GM19240 (cell line): ENCODE results near the gene DLX3.
A peak's percentile ranks its signal among the peaks of the same experiment; 100 is the strongest.

Experiments used
- DNase-seq: peaks from one replicate; pipeline ENCODE4 v3.0.0; 2011; ENCODE audit warnings: low spot score; ENCODE audit not compliant: insufficient read length

Gene DLX3

DNA sequence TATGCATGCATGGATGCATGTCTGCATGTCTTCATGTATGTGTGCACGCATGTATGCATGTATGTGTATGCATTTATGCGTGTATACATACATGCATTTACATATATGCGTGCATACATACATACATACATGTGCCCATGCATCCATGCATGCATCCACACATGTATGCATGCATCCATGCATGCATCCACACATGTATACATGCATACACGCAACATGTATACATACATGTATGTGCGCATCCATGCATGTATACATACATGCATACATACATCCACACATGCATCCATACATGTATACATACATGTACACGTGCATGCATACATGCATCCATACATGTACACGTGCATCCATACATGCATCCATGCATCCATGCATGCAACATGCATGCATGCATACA is 29.8 kb upstream of the DLX3 start:
- DNase-seq: no peak

DNA sequence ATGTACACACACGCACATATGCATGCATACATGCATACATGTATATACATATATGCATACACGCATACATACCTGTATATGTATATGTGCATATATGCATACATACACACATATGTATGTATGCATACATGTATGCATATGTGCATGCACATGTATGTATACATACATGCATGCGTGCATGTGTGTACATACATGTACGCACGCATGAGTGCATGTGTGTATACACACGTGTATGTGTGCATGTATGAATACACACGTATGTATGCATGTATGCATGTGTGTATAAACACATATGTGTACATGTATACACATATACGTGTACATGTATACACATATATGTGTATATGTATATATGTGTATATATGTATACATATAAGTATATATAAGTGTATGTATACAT is 28.5 kb upstream of the DLX3 start:
- DNase-seq: no peak

DNA sequence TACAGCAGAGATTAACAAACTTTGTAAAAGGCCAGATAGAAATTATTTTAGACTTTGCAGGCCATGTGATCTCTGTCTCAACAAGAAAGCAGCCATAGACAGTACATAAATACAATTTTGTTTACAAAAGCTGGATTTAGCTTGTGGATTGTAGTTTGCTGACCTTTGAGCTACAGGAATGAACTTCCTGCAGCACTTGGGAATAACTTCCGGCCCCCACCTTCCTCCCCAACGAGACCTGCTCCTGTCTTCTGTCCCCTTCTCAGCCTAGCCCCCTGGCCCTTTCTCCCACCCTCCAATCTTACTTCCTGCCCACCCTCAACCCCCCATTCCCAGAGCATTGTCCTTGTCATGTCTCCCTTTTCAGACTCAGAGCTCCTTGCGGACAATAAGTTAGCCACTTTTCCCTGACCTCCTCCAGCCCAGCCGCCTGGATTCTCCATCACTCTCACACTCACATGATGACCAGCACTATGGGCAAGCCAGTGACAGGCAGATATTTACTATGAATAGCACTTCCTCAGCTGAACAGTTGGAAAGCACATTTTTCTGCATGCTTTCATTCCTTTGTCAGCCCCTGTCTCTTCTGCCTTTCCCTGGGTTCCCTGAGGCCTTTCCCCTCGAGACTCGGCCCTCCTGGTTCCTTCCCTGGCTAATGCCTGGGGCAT is 27.6 kb upstream of the DLX3 start:
- DNase-seq: no peak

DNA sequence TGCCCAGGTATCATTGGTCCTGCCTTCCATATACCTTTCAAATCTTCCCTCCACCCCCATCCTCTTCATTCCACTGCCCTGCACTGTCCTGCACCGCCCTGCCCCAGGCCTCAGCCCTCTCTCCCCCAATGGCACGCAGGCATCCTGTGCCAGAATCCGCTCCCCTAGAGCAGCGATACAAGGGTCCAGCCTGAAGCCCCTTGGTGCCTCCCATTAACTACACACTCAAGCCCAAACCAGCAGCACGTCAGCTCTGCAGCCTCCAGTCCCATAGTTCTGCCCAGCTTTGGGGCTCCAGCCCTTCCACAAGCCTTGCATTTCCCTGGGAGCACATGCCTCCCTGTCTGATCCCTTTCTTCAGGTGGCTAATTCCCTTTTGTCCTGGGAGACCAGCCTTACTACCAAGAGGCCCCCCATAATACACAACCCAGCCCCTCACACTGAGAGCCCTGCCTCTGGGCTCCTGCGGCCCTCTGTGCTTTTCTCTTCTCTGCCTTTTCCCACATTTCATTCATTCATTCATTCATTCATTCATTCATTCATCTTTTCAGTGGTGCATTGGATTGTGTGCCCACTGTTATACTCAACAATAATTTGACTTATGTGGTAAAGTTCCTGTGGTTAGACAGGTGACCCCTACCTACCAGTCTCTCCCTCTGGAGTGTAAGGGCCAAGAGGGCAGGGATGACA is 26.8 kb upstream of the DLX3 start:
- DNase-seq: no peak

DNA sequence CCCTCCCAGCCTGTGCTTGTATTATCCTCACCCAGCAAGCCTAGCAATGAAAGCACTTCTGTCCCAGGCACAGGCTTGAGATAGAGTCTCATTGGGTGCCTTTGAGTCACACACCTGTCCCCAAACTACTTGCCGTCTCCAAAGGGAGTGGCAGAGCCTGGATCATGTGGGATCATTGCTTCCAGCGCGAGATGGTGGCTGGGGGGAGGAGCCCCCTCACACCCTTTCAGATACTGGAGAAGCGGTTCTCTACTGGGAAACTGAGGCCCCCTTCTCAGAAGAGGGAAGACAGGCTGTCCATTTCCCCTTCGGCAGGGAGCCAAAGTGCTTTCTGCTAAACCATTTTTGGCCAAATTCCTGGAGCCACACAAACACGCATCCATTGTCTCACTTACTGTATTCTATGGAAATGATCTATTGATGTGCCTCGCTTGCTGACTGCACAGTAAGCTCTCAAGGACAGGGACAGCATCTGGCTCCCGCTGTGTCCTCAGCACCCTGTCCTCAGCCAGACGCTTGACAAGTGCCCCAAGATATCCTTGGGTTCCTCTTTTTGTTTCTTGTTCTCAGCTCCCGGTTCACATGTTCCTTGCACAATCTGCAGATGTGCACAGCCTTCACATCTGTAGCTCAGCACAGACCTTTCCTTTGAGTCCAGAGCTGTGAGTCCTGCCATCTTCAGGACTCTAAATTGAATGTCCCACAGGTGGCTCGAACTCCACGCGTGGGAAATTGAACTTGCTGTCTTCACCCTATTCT is 26.0 kb upstream of the DLX3 start:
- no peak for DNase-seq

DNA sequence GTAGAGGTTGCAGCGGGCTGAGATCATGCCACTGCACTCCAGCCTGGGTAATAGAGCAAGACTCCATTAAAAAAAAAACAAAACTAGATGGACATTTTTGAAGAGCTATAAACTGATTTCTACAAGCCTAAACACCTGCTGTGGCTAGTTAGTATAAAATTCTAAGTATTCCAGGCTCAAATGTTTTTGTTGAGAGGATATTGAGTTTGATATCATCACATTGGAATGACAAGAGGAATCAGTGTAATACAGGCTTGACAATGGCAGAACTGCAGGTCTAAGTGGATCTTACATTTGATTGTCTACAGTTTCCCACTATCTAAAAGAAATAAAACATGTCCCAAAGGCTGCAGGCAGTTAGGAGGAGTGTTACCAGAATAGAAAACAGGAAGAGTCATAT is 23.9 kb upstream of the DLX3 start:
- DNase-seq: no peak

DNA sequence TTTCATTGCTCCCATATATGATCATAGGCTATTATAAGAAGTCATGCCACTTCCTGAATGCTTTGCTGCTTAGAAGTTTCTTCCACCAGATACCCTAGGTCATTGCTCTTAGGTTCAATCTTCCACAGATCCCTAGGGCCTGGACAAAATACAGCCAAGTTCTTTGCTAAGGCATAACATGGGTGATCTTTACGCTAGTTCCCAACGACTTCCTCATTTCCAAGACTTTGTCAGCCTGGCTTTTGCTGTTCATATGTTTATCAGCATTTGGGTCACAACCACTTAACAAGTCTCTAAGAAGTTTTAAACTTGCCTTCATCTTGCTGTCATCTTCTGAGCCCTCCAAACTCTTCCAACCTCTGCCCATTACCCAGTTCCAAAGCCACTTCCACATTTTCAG is 20.1 kb upstream of the DLX3 start:
- DNase-seq: no peak

DNA sequence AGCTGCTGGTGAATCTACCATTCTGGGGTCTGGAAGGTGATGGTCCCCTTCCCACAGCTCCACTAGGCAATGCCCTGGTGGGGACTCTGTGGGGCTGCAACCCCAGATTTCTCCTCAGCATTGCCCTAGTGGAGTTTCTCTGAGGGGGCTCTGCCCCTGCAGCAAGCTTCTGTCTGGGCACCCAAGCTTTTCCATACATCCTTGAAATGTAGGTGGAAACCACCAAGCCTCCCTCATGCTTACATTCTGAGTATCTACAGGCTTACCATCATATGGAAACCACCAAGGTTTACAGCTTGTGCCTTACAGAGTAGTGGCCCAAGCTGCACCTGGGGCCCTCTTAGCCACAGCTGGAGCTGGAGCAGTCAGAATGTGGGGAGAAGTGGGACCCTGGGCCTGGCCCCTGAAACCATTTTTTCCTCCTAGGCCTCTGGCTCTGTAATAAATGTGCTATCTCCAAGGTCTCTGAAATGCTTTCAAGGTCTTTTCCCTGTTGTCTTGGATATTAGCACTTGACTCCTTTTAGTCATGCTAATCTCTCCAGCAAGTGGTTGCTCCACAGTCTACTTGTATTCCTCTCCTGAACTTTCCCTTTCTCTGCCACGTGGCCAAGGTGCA is 19.6 kb upstream of the DLX3 start:
- DNase-seq: no peak

DNA sequence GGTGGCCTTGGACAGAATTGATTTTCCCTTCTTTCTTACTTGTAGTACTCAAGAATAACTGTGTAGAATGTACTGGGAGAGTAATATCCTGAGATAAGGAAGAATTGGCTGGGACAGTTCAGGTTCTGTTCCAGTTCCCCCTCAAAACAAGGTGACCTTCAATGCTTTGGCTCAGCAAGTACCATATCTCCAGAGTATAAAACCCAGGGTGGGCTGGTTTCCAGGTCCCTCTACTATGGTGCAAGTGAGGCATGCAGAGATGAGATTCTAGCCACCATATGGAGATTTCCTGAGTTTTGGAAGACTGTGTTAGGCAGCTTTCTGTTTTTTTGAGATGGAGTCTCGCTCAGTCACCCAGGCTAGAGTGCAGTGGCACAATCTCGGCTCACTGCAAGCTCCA is 18.1 kb upstream of the DLX3 start:
- no peak for DNase-seq

DNA sequence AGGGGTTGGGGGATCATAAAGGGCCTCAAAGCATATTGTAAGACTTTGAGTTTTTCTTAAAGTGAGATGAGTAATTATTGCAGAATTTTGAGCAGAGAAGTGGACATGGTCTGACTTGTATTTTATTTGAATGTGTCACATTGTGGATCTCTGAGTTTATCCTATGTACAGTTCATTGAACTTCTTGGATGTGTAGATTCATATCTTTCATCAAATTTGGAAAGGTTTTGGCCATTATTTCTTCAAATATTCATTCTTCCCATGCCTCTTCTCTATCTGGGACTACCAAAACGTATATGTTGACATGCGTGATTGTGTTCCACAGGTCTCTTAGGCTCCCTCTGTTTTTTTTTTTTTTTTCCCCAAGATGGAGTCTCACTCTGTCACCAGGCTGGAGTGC is 14.3 kb upstream of the DLX3 start:
- no peak for DNase-seq

DNA sequence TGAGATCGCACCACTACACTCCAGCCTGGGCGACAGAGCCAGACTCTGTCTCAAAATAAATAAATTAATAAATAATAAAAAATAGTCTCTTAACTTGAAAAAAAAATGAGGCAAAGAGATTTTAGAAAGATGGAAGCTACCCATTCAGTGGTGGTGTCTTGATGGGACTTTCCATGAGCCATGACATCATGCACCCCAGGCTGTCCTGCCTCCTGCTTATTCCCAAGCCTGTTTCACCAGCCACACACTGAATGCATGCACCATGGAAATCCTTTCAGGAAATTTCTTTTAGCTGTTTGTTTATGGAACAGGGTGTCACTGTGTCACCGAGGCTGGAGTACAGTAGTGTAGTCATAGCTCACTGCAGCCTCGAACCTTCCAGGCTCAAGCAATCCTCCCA is 8.9 kb upstream of the DLX3 start:
- no peak for DNase-seq

DNA sequence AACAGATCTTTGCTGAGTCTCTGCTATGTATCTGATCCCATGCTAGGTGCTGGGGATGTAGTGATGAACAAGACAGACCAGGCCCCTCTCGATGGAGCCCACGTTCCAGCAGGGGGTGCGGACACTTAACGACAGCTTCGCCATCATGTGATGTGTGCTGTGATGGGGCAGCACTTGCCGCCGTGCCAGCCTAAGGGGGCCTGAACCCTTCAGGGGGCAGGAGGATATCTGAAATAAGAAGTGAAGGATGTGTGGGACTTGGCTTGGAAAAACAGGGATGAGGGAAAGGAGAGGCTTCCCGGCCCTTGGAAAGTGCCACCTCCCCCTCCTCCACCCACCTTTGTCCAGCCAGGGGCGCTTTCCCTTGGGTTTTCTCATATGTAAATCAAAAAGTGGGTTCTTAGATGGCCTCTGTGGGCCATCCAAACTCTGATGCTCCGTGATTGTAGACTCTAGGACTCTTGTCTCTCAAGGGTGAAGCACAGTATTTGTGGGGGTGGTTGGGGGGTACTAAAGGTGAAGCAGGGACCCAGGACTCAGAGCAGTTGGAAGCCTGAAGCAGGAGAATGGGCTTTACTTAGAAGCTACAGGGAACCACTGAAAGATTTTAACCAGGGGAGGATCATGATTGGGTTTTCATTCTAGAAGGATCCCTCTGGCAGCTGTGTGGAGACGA is 4.0 kb upstream of the DLX3 start:
- DNase-seq: no peak

DNA sequence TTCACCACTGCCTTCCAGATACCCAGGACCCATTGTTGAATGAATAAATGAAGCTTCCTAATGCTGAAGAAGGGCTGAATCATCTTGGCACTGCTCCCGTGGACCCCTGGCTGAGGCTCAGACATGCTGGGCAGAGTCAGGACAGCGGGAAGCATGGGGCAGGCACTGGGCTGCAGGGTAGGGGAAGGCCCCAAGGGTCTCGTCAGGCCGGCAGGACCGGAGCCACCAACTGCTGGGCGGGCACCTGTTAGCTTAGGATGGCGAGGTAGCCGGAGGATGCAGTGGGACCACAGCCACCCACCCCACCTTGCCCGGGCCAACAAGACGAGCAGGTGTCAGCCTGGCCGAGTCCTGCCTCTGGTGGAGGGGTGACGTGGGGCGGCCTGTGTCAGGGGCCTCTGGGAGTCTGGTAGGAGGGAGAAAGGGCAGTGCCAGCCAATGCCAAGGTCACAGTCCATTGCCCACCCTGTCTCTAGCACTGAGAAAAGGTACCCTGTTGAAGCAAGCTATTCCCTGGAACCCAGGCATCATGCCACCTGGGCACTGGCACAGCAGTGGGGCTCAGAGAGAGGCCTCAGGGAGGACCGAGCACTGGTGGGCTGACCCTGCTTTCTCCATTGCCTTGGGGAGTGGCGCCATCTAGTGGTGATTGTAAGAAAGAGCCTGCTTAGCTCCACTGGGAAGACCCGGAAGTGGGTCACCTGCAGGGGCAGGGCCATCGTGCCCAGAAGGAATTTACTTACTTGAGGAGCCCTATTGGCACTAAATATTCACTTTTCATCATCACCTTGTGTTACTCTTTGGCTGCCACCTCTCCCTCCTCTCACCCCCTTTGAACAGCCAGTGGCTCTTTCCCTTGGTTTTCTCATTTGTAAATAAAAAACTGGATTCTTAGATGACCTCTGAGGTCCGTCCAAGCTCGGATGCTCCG is 3.0 kb upstream of the DLX3 start:
- DNase-seq: peak; percentile 85

DNA sequence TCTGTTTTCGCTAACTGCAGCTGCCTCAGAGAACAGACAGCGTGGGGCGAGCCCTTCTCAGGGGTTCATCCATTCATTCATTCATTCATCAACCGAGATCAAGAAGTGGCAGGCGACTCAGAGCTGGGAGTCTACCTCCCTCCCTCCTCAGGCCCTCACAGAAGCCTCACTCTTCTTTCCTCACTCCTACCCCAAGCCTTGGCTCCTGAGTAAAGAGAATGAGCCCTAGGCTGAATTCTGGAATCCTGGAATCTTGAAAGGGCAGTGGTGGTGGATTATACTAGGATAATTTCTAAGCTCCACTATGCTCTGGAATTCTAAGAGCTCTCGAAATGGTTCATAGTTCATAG is 2.3 kb upstream of the DLX3 start:
- DNase-seq: no peak

DNA sequence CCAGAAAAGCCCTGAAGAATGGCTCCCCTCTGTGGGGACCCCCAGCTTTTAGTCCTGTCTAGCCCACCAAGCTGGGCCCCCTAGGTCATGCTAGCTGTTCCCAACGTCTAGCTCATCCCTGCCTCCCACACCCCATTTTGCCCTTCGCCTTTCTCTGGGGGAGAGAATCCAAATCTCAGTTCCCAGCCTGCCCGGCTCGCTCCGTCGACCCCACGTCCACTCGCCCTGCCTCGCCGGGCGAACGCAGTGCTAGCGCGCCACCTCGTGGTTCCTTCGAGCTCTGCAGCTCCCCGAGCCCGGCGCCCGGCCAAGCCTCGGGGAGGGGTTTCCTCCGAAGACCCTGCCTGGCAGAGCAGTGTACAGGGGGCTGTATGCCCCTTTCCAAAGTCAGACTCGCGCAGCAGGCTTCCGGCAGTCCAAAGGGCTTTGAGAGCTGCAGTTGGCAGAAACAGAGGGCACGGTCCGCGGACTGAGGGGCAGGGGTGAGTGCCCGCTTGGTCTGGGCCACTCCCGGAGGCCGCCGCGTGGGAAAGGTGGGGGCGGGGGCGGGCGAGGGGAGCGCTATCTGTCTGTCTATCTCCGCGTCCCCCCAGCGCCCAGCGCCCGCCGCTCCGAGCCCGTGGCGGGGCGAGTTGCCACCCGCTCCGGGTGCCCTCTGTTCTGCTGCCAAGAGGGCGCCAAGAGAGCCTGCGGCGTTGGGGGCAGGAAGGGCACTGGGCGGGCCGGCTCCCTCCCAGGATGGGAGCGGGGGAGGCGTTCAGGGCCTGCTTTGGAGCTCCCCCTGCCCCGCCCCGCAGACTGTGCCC is 1.7 kb upstream of the DLX3 start:
- peak; percentile 42 for DNase-seq

DNA sequence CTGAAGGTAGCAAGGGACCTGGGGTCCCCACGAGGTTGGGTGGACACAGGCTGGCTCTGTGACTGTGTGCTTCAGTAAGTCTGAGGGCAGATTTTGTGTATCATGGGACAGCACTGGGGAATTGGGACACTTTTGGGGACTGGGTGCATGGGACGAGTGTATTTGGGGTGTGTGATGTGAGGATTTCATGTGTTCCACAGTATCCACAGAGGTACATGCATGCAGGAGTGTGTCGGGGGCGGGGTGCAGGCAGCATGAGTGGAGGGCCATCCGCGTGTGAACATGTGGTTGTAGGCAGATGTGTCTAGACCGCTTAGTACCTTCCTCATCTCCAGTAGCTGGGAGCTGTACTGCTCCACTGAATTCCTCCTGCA is 1.1 kb upstream of the DLX3 start:
- no peak for DNase-seq

DNA sequence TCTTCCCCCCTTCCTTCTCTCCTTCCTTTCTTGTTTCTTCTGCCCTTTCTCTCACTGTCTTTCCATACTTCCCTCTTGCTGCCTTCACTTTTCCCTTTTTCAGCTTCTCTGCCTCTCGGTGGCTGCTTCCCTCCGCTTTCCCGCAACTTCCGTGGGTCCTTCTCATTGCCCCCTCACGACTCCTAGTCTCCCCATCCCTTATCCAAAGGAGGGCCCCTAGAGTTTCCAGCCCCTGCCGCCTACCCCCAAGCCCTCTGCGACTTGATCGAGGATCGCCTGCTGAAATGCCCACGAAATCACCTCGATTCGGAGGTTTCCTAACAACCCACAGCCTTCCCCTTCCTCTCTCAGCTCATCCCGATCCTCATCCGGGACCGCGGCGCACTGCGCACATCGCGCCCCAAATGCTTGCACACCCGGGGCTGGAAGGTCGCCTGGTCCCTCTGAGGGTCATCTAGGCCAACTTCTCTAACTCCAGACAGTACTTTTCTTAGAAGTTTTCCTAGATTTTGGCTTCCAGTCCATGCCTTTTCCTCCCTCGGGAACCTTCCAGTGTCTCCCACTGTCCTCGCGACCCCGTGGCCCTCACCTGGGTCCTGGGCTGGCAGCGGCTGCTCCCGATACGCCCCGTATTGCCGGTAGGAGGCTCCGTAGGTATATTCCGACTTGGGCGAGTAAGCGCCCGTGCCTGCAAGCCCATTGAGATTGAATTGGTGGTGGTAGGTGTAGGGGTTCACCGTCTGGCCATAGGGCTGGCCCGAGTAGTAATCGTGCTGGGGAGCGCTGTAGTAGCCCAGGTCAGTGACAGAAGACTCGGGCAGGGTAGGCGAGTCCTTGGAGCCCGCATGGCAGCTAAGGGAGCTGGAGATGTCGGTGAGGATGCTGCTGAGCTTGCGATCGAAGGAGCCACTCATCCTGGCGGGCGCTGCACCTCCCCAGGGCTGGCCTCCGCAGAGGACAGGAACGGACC is 654 bp downstream of the DLX3 start:
- no peak for DNase-seq

DNA sequence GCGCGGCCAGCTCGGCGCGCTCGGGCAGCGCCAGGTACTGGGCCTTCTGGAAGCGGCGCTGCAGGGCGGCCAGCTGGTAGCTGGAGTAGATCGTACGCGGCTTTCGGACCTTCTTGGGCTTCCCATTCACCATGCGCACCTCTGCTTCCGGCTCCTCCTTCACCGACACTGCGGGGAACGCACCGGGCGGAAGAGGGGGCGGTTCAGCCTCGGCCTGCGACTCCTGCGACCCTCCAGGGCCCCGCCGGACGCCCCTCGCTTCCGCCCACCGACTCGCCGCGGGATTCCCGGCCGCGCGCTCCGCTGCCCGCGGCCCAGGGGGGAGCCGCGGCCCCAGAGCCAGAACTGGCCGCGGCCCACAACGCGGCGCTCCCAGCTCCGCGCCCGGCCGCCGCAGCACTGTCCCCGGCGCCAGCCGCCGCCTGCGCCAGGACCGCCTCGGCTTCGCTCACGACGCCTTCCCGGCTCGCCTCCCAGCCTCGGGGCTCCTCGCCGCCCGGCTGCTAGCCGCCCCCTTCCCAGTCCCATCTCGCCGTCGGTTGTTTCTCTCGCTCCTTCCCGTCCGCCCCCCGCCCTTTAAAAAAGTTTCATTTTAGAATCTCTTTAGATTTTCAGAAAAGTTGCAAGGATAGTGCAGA is 1.5 kb downstream of the DLX3 start:
- no peak for DNase-seq
